SK-N-SH (cell line): ENCODE data around the gene SVIL. TPM values are rescaled to one million over a fixed set of nuclear protein-coding genes. Genes with fewer than 3 reads are reported as not detected.

Experiments
- CTCF ChIA-PET: fragments of 300-600, 350-600 bp; formaldehyde crosslinking; extraction: SDS; loops from one replicate; lab custom pipeline; 2021; lab: Yijun Ruan, JAX
- POLR2A ChIA-PET: fragments of 350-600 bp; sonication (Branson Sonifier 250); formaldehyde crosslinking; extraction: SDS; loops from one replicate; lab custom pipeline; 2020; ENCODE audit warnings: antibody characterized with exemption, inconsistent platforms; lab: Yijun Ruan, JAX
- DNase-seq: peaks from one replicate; pipeline ENCODE4 v3.0.0; 2012
- H2AFZ ChIP-seq: fragments of 200-600 bp; sonication (generic); 2 replicates; pipeline ENCODE4 v1.8.1; 2016; ENCODE audit warnings: antibody characterized with exemption, mild to moderate bottlenecking, low read depth
- H3F3A ChIP-seq: fragments of 200-600 bp; sonication (generic); replicated peaks from 2 replicates; pipeline ENCODE3; 2016; ENCODE audit warnings: antibody characterized with exemption, mild to moderate bottlenecking; ENCODE audit not compliant: insufficient read depth
- H3K27ac ChIP-seq, 2 experiments: fragments of 200-500 bp in 1 of 2; fragments of 200-600 bp in 1 of 2; sonication (Bioruptor generic) in 1 of 2; sonication (generic), shearing (Covaris generic) in 1 of 2; 2 replicates each; pipeline versions ENCODE4 v1.5.1 to v1.6.1; 2014 to 2016; ENCODE audit warnings: low read depth in 2 of 2, inconsistent platforms in 1 of 2, low read length in 1 of 2, mild to moderate bottlenecking in 1 of 2, mixed read lengths in 1 of 2
- H3K27me3 ChIP-seq: fragments of 200-600 bp; sonication (generic), shearing (Covaris generic); 2 replicates; pipeline ENCODE4 v1.6.1; 2016; ENCODE audit warnings: mixed run types; ENCODE audit not compliant: insufficient read depth
- H3K36me3 ChIP-seq, 2 experiments: fragments of 200-500 bp in 1 of 2; fragments of 200-600 bp in 1 of 2; sonication (Bioruptor generic) in 1 of 2; sonication (generic) in 1 of 2; replicated peaks in 1 of 2; 2 replicates each; pipeline versions ENCODE3 to v1.5.1; 2014 to 2016; ENCODE audit warnings: low read length in 1 of 2, mild to moderate bottlenecking in 1 of 2; ENCODE audit not compliant: insufficient read depth in 2 of 2, control insufficient read depth in 1 of 2
- H3K4me1 ChIP-seq, 2 experiments: fragments of 200-500 bp in 1 of 2; fragments of 200-600 bp in 1 of 2; sonication (Bioruptor generic) in 1 of 2; sonication (generic), shearing (Covaris generic) in 1 of 2; 2 replicates each; pipeline versions ENCODE4 v1.5.1 to v1.6.1; 2014 to 2016; ENCODE audit warnings: low read depth in 1 of 2, low read length in 1 of 2, mixed run types in 1 of 2; ENCODE audit not compliant: insufficient read depth in 2 of 2, control insufficient read depth in 1 of 2
- H3K4me2 ChIP-seq: fragments of 200-600 bp; sonication (generic), shearing (Covaris generic); 2 replicates; pipeline ENCODE4 v1.6.1; 2017; ENCODE audit warnings: mixed run types
- H3K4me3 ChIP-seq, 2 experiments: fragments of 200-500 bp in 1 of 2; fragments of 200-600 bp in 1 of 2; sonication (Bioruptor generic) in 1 of 2; sonication (generic), shearing (Covaris generic) in 1 of 2; 2 replicates each; pipeline versions ENCODE4 v1.5.1 to v1.8.1; 2014 to 2016; ENCODE audit warnings: low read depth in 2 of 2, inconsistent platforms in 1 of 2, low read length in 1 of 2, mild to moderate bottlenecking in 1 of 2, mixed read lengths in 1 of 2, moderate library complexity in 1 of 2
- H3K79me2 ChIP-seq: fragments of 200-600 bp; sonication (generic); 2 replicates; pipeline ENCODE4 v1.8.1; 2017; ENCODE audit warnings: mild to moderate bottlenecking; ENCODE audit not compliant: insufficient read depth
- H3K9ac ChIP-seq: fragments of 200-600 bp; sonication (generic); 2 replicates; pipeline ENCODE4 v1.6.1; 2017; ENCODE audit warnings: mixed run types
- H3K9me2 ChIP-seq: fragments of 200-600 bp; sonication (generic); 2 replicates; pipeline ENCODE4 v1.6.1; 2017; ENCODE audit warnings: mixed run types
- H3K9me3 ChIP-seq: fragments of 200-600 bp; sonication (generic); 2 replicates; pipeline ENCODE4 v1.6.1; 2017; ENCODE audit warnings: mixed run types, mild to moderate bottlenecking, moderate library complexity
- H4K20me1 ChIP-seq: fragments of 200-600 bp; sonication (generic); 2 replicates; pipeline ENCODE4 v1.6.1; 2017; ENCODE audit warnings: mild to moderate bottlenecking, mixed run types; ENCODE audit not compliant: insufficient read depth
- CTCF ChIP-seq: fragments of 200-600 bp; sonication (generic); IDR thresholded peaks from 2 replicates; pipeline ENCODE4 v1.6.1; 2017; ENCODE audit warnings: antibody characterized with exemption, mild to moderate bottlenecking, moderate library complexity
- EP300 ChIP-seq, 2 experiments: IDR thresholded peaks; 2 replicates each; pipeline versions ENCODE4 v1.4.0 to v1.6.1; 2012; ENCODE audit warnings: borderline replicate concordance in 1 of 2, low read depth in 1 of 2, low read length in 1 of 2
- GABPA ChIP-seq: IDR thresholded peaks from 2 replicates; pipeline ENCODE4 v1.4.0; 2012; ENCODE audit warnings: low read depth, mild to moderate bottlenecking
- GATA2 ChIP-seq: sonication (generic); formaldehyde crosslinking; IDR thresholded peaks from 2 replicates; pipeline ENCODE4 v1.5.0; 2020; ENCODE audit warnings: mild to moderate bottlenecking, missing genetic modification reagents
- NFIC ChIP-seq: IDR thresholded peaks from 2 replicates; pipeline ENCODE4 v1.4.0; 2012; ENCODE audit warnings: borderline replicate concordance
- NRF1 ChIP-seq: IDR thresholded peaks from 2 replicates; pipeline ENCODE4 v1.6.1; 2012; ENCODE audit warnings: low read depth, mild to moderate bottlenecking, low read length
- PBX3 ChIP-seq: IDR thresholded peaks from 2 replicates; pipeline ENCODE4; 2012
- RCOR1 ChIP-seq: fragments of 150-350 bp; IDR thresholded peaks from 2 replicates; pipeline ENCODE4 v1.6.1; 2017; ENCODE audit warnings: antibody characterized with exemption, low read length
- RFX5 ChIP-seq: IDR thresholded peaks from 2 replicates; pipeline ENCODE4 v1.6.1; 2012; ENCODE audit warnings: mild to moderate bottlenecking, improper control_type of control experiment, low read length
- SMC3 ChIP-seq: IDR thresholded peaks from 2 replicates; pipeline ENCODE4 v1.6.1; 2012; ENCODE audit warnings: low read depth, low read length, improper control_type of control experiment
- WGBS: methylation state at CpG from one replicate; pipeline ENCODE4 v1.1.6; 2017; ENCODE audit warnings: low lambda C conversion rate; 5-methylcytosine and 5-hydroxymethylcytosine counted together
- polyA plus RNA-seq, 3 experiments: library from polyadenylated mRNA; depleted of rRNA; stranded (reverse); fragments of >200 nt; gene quantifications; 2 replicates each; pipeline ENCODE4 v1.2.3, GENCODE V29; 2012
- TF ChIP-seq, protein P1 (sequence below): IDR thresholded peaks from 2 replicates; pipeline ENCODE4 v1.4.0; 2012; ENCODE audit warnings: low read depth, borderline replicate concordance
- TF ChIP-seq, protein P2 (sequence below): IDR thresholded peaks from 2 replicates; pipeline ENCODE4 v1.6.1; 2012; ENCODE audit warnings: mild to moderate bottlenecking, low read depth, low read length, moderate library complexity
- TF ChIP-seq, protein P3 (sequence below): fragments of 150-350 bp; IDR thresholded peaks from 2 replicates; pipeline ENCODE4 v1.6.1; 2016; ENCODE audit warnings: mild to moderate bottlenecking, low read depth, low read length

SVIL gene
- polyA plus RNA-seq, 1 of the 3 experiments (the other 2 are of a cell fraction), result 48.7 TPM

GRCh38 chr10:29417324-29417723 lies 217.4 kb downstream of the SVIL start:
- Histone ChIP-seq H3F3A (no peaks in the 10 kb centered on the region), H3K9me3 (no peaks in the 10 kb centered on the region), H2AFZ (no peak overlapping the region), H3K27ac (no peak overlapping the region), H3K36me3 (peaks cover 39 to 63% of the 10 kb centered on the region in 2 experiments), H3K9me2 (no peaks in the 10 kb centered on the region), H3K9ac (no peak overlapping the region), H3K4me1 (peaks cover 7 to 13% of the 10 kb centered on the region in 2 experiments; a peak in 3 of 4 replicates), H3K79me2 (peaks cover 92% of the 10 kb centered on the region), H3K4me3 (no peak overlapping the region), H3K27me3 (no peaks in the 10 kb centered on the region), H4K20me1 (peaks cover 52% of the 10 kb centered on the region), H3K4me2 (no peak overlapping the region)
- ChIA-PET POLR2A (no interaction called here), CTCF (interaction anchor here (0.9 kb wide), 1 partner anchor 31 kb away, joined by 3 read pairs; no protein-coding TSS in a partner anchor)
- no peak for DNase-seq
- TF ChIP-seq GATA2 (CRISPR knock-in tag) (no peak), PBX3 (no peak), RFX5 (no peak), EP300 (IDR thresholded peaks at IDR 0.05; ENCODE audit: borderline replicate concordance in 1 of 2, low read depth in 1 of 2, low read length in 1 of 2) (no peak)
- TF ChIP-seq, protein P1, sequence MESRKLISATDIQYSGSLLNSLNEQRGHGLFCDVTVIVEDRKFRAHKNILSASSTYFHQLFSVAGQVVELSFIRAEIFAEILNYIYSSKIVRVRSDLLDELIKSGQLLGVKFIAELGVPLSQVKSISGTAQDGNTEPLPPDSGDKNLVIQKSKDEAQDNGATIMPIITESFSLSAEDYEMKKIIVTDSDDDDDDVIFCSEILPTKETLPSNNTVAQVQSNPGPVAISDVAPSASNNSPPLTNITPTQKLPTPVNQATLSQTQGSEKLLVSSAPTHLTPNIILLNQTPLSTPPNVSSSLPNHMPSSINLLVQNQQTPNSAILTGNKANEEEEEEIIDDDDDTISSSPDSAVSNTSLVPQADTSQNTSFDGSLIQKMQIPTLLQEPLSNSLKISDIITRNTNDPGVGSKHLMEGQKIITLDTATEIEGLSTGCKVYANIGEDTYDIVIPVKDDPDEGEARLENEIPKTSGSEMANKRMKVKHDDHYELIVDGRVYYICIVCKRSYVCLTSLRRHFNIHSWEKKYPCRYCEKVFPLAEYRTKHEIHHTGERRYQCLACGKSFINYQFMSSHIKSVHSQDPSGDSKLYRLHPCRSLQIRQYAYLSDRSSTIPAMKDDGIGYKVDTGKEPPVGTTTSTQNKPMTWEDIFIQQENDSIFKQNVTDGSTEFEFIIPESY, result no peak
- TF ChIP-seq, protein P2, sequence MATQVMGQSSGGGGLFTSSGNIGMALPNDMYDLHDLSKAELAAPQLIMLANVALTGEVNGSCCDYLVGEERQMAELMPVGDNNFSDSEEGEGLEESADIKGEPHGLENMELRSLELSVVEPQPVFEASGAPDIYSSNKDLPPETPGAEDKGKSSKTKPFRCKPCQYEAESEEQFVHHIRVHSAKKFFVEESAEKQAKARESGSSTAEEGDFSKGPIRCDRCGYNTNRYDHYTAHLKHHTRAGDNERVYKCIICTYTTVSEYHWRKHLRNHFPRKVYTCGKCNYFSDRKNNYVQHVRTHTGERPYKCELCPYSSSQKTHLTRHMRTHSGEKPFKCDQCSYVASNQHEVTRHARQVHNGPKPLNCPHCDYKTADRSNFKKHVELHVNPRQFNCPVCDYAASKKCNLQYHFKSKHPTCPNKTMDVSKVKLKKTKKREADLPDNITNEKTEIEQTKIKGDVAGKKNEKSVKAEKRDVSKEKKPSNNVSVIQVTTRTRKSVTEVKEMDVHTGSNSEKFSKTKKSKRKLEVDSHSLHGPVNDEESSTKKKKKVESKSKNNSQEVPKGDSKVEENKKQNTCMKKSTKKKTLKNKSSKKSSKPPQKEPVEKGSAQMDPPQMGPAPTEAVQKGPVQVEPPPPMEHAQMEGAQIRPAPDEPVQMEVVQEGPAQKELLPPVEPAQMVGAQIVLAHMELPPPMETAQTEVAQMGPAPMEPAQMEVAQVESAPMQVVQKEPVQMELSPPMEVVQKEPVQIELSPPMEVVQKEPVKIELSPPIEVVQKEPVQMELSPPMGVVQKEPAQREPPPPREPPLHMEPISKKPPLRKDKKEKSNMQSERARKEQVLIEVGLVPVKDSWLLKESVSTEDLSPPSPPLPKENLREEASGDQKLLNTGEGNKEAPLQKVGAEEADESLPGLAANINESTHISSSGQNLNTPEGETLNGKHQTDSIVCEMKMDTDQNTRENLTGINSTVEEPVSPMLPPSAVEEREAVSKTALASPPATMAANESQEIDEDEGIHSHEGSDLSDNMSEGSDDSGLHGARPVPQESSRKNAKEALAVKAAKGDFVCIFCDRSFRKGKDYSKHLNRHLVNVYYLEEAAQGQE, result no peak
- 94% methylated on average over 3 of the region's 3 CpGs for whole genome bisulfite sequencing

- DNase-seq, result no peak
- H3K4me1 ChIP-seq, result peaks cover 13% of the 10 kb centered on the region in 2 experiments; a peak in 3 of 4 replicates
- H2AFZ ChIP-seq, result no peak overlapping the region
- no peak overlapping the region for H3K27ac ChIP-seq
- H3K36me3 ChIP-seq, result peaks cover 26 to 50% of the 10 kb centered on the region in 2 experiments
- TF ChIP-seq GABPA (no peak), SMC3 (no peak), NRF1 (no peak), NFIC (no peak), EP300 (IDR thresholded peaks at IDR 0.05; ENCODE audit: borderline replicate concordance in 1 of 2, low read depth in 1 of 2, low read length in 1 of 2) (no peak), CTCF (no peak), RCOR1 (no peak)
- TF ChIP-seq, protein P1, result no peak
- TF ChIP-seq, protein P3, sequence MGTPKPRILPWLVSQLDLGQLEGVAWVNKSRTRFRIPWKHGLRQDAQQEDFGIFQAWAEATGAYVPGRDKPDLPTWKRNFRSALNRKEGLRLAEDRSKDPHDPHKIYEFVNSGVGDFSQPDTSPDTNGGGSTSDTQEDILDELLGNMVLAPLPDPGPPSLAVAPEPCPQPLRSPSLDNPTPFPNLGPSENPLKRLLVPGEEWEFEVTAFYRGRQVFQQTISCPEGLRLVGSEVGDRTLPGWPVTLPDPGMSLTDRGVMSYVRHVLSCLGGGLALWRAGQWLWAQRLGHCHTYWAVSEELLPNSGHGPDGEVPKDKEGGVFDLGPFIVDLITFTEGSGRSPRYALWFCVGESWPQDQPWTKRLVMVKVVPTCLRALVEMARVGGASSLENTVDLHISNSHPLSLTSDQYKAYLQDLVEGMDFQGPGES, result no peak
- H3K4me2 ChIP-seq, result no peak overlapping the region
- peaks cover 61% of the 10 kb centered on the region for H4K20me1 ChIP-seq
- POLR2A ChIA-PET, result no interaction called here
- H3K9ac ChIP-seq, result no peak overlapping the region
- 94% methylated on average over 2 of the region's 2 CpGs for WGBS
- H3K4me3 ChIP-seq, result no peak overlapping the region
- H3K27me3 ChIP-seq, result no peaks in the 10 kb centered on the region
- CTCF ChIA-PET, result no interaction called here
- no peaks in the 10 kb centered on the region for H3K9me3 ChIP-seq
- H3F3A ChIP-seq, result no peaks in the 10 kb centered on the region
- H3K9me2 ChIP-seq, result no peaks in the 10 kb centered on the region
- peaks cover 92% of the 10 kb centered on the region for H3K79me2 ChIP-seq
Measured at GRCh38 chr10:29415876-29416275, 218.9 kb downstream of the SVIL start.
